ENCODE results near the gene LRIG3.

The LRIG3 gene

DNA sequence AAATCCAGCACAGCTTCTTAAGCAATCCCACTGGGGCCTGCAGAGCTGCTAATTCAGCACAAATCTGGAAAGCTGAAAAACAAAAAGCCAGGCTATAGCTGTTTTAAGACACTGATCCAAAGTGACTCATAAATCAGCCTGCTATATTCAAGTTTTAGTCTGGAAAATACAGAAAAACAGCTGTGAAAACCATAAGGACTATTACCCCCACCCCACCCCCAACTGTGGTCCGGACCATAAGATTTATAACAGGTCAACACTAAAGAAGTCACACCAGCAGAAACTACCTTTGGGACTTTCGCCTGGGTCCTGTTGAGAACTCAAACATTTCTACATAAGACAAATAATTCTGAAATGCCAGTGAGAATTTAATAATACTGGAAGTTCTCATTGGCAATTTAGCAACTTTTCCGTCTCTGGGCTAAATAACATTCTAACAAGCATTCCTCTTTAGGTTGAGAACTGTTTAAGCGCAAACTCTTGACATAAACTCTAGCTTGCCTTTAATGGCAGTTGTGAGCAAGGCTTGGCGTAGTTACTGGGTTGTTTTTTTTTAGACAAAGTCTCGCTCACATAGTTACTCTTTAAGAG lies 3.3 kb downstream of the LRIG3 start:
- no peak for TF ChIP-seq CTCF (IDR thresholded peaks at IDR 0.05; ENCODE audit: control insufficient read depth, extremely low read depth, insufficient read depth)
- no peak for DNase-seq (ENCODE audit: low read depth)
- no peak overlapping the region for H3K4me3 ChIP-seq (ENCODE audit: low read depth, low read length)

DNA sequence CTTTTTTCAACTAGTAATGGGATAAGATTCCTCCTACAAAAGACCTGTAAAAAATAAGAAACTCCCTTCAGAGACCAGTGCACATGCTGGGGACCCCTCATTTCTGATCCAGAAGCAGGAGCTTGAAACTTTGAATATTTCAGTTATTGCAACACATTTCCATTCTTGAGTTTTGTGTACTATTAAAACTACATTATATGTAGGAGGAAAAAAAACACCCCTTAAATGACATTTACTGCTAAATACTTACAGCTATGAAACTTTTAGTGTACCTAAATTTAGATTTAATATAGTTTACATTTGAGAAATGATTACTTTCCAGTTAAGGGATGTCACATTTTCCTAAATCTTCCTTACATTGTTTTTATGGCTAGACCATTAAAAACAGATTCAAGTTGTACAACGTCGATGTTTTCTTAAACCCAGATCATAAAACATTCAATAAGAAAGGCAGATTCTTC lies 4.1 kb downstream of the LRIG3 start:
- DNase-seq (ENCODE audit: low read depth), result no peak
- TF ChIP-seq CTCF (IDR thresholded peaks at IDR 0.05; ENCODE audit: control insufficient read depth, extremely low read depth, insufficient read depth), result no peak
- H3K4me3 ChIP-seq (ENCODE audit: low read depth, low read length), result peak overlapping the region; percentile 34

DNA sequence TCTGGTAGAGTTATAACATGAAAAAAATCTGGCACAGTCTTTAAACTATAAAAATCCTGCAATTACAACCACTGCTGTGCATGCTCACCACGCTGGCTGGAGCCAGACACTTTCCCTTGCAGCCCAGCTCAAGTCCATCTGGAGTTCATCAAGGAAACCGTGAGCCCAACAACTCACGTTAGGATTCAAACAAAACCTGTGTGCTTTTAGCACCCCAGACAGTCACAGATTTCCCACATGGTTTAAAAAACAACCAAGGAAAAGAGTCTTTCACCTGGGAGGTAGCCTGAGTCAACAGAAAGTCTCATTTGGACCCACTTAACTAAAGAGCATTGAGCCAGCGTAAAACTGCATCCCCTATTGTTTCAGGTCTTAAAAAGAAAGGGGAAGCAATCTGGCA lies 4.7 kb downstream of the LRIG3 start:
- peak overlapping the region; percentile 34 for H3K4me3 ChIP-seq (ENCODE audit: low read depth, low read length)
- peak; percentile 73 for DNase-seq (ENCODE audit: low read depth)

GRCh38 chr12:58915037-58915436 lies 5.3 kb downstream of the LRIG3 start:
- no peak for TF ChIP-seq CTCF (IDR thresholded peaks at IDR 0.05; ENCODE audit: control insufficient read depth, extremely low read depth, insufficient read depth)
- no peak for DNase-seq (ENCODE audit: low read depth)
- H3K4me3 ChIP-seq (ENCODE audit: low read depth, low read length), result no peak overlapping the region; the same call in 1 of the 2 replicates

More for the DNA sequence above, 4.7 kb downstream of the LRIG3 start:
- no peak for TF ChIP-seq CTCF (IDR thresholded peaks at IDR 0.05; ENCODE audit: control insufficient read depth, extremely low read depth, insufficient read depth)

DNA sequence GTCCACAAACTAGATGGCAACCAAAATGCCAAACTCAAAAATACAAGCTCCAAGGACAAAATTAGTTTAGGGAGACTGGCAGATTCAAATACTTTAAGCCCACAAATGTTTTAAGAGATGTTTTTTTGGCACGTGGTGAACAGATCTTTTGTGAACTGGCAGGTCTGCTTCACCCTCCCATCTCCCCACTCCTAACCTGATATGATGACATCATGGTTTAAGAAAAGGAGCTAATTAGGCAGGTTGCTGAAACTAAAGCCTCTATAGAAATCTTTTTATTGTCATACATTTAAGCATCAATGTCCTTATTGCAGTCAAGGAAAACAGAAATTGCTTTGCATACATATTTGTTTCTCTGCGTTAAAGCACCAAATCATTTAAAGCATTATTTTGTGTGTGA lies 5.8 kb downstream of the LRIG3 start:
- no peak for TF ChIP-seq CTCF (IDR thresholded peaks at IDR 0.05; ENCODE audit: control insufficient read depth, extremely low read depth, insufficient read depth)
- no peak for DNase-seq (ENCODE audit: low read depth)
- H3K4me3 ChIP-seq (ENCODE audit: low read depth, low read length), result no peak overlapping the region

DNA sequence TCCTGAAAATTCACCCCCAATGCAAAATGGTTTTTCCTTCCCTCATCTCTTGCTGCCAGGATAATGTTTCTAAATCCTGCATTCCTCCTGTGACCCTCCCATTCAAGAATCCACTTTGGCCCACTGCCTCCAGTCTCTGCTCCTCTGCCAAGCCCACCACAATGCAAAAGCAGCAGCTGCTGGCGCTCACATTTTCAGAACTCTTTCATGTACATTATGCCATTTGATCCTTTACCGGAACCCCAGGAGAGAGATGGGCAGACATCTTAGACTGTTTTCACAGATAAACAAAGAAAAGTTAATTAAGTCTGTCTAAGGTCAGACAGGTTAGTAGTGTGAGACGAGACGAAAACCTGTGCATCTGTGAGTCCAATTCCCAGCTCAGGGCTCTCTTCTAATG lies 12.9 kb downstream of the LRIG3 start:
- no peak for TF ChIP-seq CTCF (IDR thresholded peaks at IDR 0.05; ENCODE audit: control insufficient read depth, extremely low read depth, insufficient read depth)
- no peak overlapping the region for H3K4me3 ChIP-seq (ENCODE audit: low read depth, low read length)
- no peak for DNase-seq (ENCODE audit: low read depth)

GRCh38 chr12:58906917-58907316 lies 13.4 kb downstream of the LRIG3 start:
- TF ChIP-seq CTCF (IDR thresholded peaks at IDR 0.05; ENCODE audit: control insufficient read depth, extremely low read depth, insufficient read depth), result no peak
- no peak overlapping the region for H3K4me3 ChIP-seq (ENCODE audit: low read depth, low read length)
- no peak for DNase-seq (ENCODE audit: low read depth)
